Measurements from ENCODE around the gene GLB1L3.
"Not testable (repeated sequence)": the region's sequence is repeated elsewhere in the genome, so short reads cannot be mapped to it uniquely, and the experiment has no call there.

GLB1L3 gene

GRCh38 chr11:134283461-134284230, 7.5 kb downstream of the GLB1L3 start:
- Histone ChIP-seq H3K27me3 (replicated peaks; ENCODE audit: control insufficient read depth, insufficient read depth, low read length, poor library complexity, severe bottlenecking) (no peaks in the 10 kb centered on the region), H3K36me3 (ENCODE audit: control insufficient read depth, insufficient read depth, low read length) (no peaks in the 10 kb centered on the region), H3K27ac (ENCODE audit: insufficient read depth, low read length, poor library complexity, severe bottlenecking) (no peak overlapping the region), H3K4me1 (ENCODE audit: control insufficient read depth, insufficient read depth, low read length, poor library complexity, severe bottlenecking) (no peaks in the 10 kb centered on the region), H3K9me3 (ENCODE audit: control insufficient read depth, low read length) (no peaks in the 10 kb centered on the region), H3K4me3 (ENCODE audit: insufficient read depth, low read depth, low read length, poor library complexity, severe bottlenecking) (no peak overlapping the region)
- no peak for DNase-seq

DNA sequence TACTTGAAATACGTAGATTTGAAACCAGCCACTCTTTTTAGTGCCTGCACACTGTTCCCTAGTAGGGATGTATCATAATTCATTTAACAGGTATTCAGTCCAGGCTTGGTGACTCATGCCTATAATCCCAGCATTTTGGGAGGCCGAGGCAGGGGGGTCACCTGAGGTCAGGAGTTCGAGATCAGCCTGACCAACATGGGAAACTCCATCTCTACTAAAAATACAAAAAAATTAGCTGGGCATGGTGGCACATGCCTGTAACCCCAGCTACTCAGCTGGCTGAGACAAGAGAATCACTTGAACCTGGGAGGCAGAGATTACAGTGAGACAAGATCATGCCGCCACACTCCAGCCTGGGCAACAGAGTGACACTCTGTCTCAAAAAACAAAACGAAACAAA, 8.2 kb downstream of the GLB1L3 start:
- not testable (repeated sequence) for H3K4me1 ChIP-seq (ENCODE audit: control insufficient read depth, insufficient read depth, low read length, poor library complexity, severe bottlenecking); H3K27me3 ChIP-seq (replicated peaks; ENCODE audit: control insufficient read depth, insufficient read depth, low read length, poor library complexity, severe bottlenecking); H3K27ac ChIP-seq (ENCODE audit: insufficient read depth, low read length, poor library complexity, severe bottlenecking); H3K36me3 ChIP-seq (ENCODE audit: control insufficient read depth, insufficient read depth, low read length); H3K9me3 ChIP-seq (ENCODE audit: control insufficient read depth, low read length); DNase-seq; H3K4me3 ChIP-seq (ENCODE audit: insufficient read depth, low read depth, low read length, poor library complexity, severe bottlenecking)

DNA sequence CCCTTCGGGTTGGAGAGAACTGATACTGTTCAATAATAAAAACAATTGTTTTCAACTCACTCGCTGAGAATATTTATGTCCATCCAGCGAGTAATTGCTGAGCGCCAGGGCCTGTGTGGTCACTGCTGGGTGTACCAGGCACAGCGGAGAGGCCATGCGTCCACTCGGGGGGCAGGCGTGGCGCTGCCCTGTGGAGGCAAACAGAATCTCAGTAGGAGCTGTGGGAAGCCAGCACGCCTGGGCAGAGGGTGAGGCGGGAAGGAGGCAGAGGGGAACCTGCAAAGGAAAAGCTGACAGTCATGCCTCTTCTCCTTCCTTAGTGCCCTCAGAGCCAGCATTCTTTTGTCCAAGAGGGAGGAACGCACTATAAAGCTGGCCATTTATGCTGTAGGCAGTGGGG, 11.4 kb downstream of the GLB1L3 start:
- no peak overlapping the region for H3K27ac ChIP-seq (ENCODE audit: insufficient read depth, low read length, poor library complexity, severe bottlenecking)
- DNase-seq: no peak
- H3K27me3 ChIP-seq (replicated peaks; ENCODE audit: control insufficient read depth, insufficient read depth, low read length, poor library complexity, severe bottlenecking): no peaks in the 10 kb centered on the region
- H3K4me3 ChIP-seq (ENCODE audit: insufficient read depth, low read depth, low read length, poor library complexity, severe bottlenecking): no peak overlapping the region
- no peaks in the 10 kb centered on the region for H3K36me3 ChIP-seq (ENCODE audit: control insufficient read depth, insufficient read depth, low read length)
- H3K4me1 ChIP-seq (ENCODE audit: control insufficient read depth, insufficient read depth, low read length, poor library complexity, severe bottlenecking): no peaks in the 10 kb centered on the region
- no peaks in the 10 kb centered on the region for H3K9me3 ChIP-seq (ENCODE audit: control insufficient read depth, low read length)

GRCh38 chr11:134288486-134288885, 12.3 kb downstream of the GLB1L3 start:
- DNase-seq: no peak
- no peaks in the 10 kb centered on the region for H3K4me1 ChIP-seq (ENCODE audit: control insufficient read depth, insufficient read depth, low read length, poor library complexity, severe bottlenecking)
- no peaks in the 10 kb centered on the region for H3K36me3 ChIP-seq (ENCODE audit: control insufficient read depth, insufficient read depth, low read length)
- no peak overlapping the region for H3K27ac ChIP-seq (ENCODE audit: insufficient read depth, low read length, poor library complexity, severe bottlenecking)
- no peaks in the 10 kb centered on the region for H3K9me3 ChIP-seq (ENCODE audit: control insufficient read depth, low read length)
- H3K4me3 ChIP-seq (ENCODE audit: insufficient read depth, low read depth, low read length, poor library complexity, severe bottlenecking): no peak overlapping the region
- H3K27me3 ChIP-seq (replicated peaks; ENCODE audit: control insufficient read depth, insufficient read depth, low read length, poor library complexity, severe bottlenecking): no peaks in the 10 kb centered on the region

DNA sequence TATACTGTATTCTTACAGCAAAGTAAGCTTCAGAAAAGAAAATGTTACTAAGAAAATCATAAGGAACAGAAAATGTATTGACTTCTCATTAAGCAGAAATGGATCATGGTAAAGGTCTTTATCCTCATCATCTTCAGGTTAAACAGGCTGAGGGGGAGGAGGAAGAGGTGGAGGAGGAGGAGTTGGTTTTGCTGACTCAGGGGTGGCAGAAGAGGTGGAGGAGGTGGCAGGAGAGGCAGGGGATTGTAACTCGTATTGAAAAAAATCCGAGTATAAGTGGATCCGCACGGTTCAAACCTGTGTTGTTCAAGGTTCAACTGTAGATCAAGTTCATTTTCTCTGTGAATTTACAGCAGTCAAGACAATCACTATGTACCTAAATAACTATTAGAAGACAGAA, 13.0 kb downstream of the GLB1L3 start:
- H3K4me1 ChIP-seq (ENCODE audit: control insufficient read depth, insufficient read depth, low read length, poor library complexity, severe bottlenecking): no peaks in the 10 kb centered on the region
- no peaks in the 10 kb centered on the region for H3K27me3 ChIP-seq (replicated peaks; ENCODE audit: control insufficient read depth, insufficient read depth, low read length, poor library complexity, severe bottlenecking)
- H3K4me3 ChIP-seq (ENCODE audit: insufficient read depth, low read depth, low read length, poor library complexity, severe bottlenecking): no peak overlapping the region
- no peaks in the 10 kb centered on the region for H3K36me3 ChIP-seq (ENCODE audit: control insufficient read depth, insufficient read depth, low read length)
- no peak overlapping the region for H3K27ac ChIP-seq (ENCODE audit: insufficient read depth, low read length, poor library complexity, severe bottlenecking)
- no peak for DNase-seq
- H3K9me3 ChIP-seq (ENCODE audit: control insufficient read depth, low read length): no peaks in the 10 kb centered on the region

DNA sequence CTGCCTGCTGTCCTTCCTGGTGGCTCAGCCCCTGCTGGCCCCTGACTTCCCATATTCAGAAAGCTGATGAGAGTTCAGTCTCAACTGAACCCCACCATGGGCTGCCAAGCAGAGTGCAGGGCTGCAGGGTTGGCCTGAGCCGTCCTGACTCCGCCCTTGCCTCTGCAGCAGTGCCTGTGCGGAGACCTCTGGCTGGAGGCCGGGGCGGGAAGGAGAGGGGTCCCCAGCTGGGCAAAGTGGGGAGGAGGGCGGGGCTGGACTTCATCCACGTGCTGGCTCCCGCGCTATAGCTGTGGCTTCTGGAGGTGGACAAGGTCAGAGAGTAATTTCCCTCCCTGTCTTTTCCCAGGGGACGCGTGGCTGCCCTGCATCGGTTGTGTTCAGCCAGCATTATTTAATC, 13.6 kb downstream of the GLB1L3 start:
- H3K9me3 ChIP-seq (ENCODE audit: control insufficient read depth, low read length): no peaks in the 10 kb centered on the region
- H3K27me3 ChIP-seq (replicated peaks; ENCODE audit: control insufficient read depth, insufficient read depth, low read length, poor library complexity, severe bottlenecking): no peaks in the 10 kb centered on the region
- DNase-seq: no peak
- no peaks in the 10 kb centered on the region for H3K36me3 ChIP-seq (ENCODE audit: control insufficient read depth, insufficient read depth, low read length)
- H3K27ac ChIP-seq (ENCODE audit: insufficient read depth, low read length, poor library complexity, severe bottlenecking): no peak overlapping the region
- H3K4me3 ChIP-seq (ENCODE audit: insufficient read depth, low read depth, low read length, poor library complexity, severe bottlenecking): no peak overlapping the region
- H3K4me1 ChIP-seq (ENCODE audit: control insufficient read depth, insufficient read depth, low read length, poor library complexity, severe bottlenecking): no peaks in the 10 kb centered on the region

DNA sequence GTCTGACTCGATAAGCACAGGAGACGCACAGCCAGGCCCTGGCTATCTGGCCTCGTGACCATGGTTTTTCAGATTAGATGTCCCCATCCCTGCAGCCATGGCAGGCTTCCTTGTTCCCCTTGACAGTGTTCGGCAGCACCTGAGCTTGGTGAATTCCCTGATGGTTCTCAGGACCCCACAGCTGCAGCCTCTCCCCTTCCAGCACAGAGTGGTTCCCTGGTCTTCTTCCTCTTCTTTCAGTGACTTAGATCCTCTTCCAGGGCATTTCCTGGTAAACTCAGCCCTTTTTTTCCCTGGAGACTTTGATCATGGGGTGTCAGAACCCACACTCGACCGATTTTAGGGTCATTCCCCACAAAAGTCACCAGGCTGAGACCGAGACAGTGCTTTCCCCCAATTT, 14.5 kb downstream of the GLB1L3 start:
- Histone ChIP-seq H3K9me3 (ENCODE audit: control insufficient read depth, low read length) (no peaks in the 10 kb centered on the region), H3K36me3 (ENCODE audit: control insufficient read depth, insufficient read depth, low read length) (no peaks in the 10 kb centered on the region), H3K4me1 (ENCODE audit: control insufficient read depth, insufficient read depth, low read length, poor library complexity, severe bottlenecking) (no peaks in the 10 kb centered on the region), H3K4me3 (ENCODE audit: insufficient read depth, low read depth, low read length, poor library complexity, severe bottlenecking) (no peak overlapping the region), H3K27me3 (replicated peaks; ENCODE audit: control insufficient read depth, insufficient read depth, low read length, poor library complexity, severe bottlenecking) (no peaks in the 10 kb centered on the region), H3K27ac (ENCODE audit: insufficient read depth, low read length, poor library complexity, severe bottlenecking) (no peak overlapping the region)
- DNase-seq: no peak

GRCh38 chr11:134291196-134291595, 15.0 kb downstream of the GLB1L3 start:
- Histone ChIP-seq H3K27ac (ENCODE audit: insufficient read depth, low read length, poor library complexity, severe bottlenecking) (no peak overlapping the region), H3K9me3 (ENCODE audit: control insufficient read depth, low read length) (no peaks in the 10 kb centered on the region), H3K27me3 (replicated peaks; ENCODE audit: control insufficient read depth, insufficient read depth, low read length, poor library complexity, severe bottlenecking) (no peaks in the 10 kb centered on the region), H3K4me1 (ENCODE audit: control insufficient read depth, insufficient read depth, low read length, poor library complexity, severe bottlenecking) (no peaks in the 10 kb centered on the region), H3K36me3 (ENCODE audit: control insufficient read depth, insufficient read depth, low read length) (no peaks in the 10 kb centered on the region), H3K4me3 (ENCODE audit: insufficient read depth, low read depth, low read length, poor library complexity, severe bottlenecking) (no peak overlapping the region)
- DNase-seq: no peak

GRCh38 chr11:134292661-134293060, 16.5 kb downstream of the GLB1L3 start:
- DNase-seq: no peak
- Histone ChIP-seq H3K9me3 (ENCODE audit: control insufficient read depth, low read length) (no peaks in the 10 kb centered on the region), H3K27ac (ENCODE audit: insufficient read depth, low read length, poor library complexity, severe bottlenecking) (no peak overlapping the region), H3K4me1 (ENCODE audit: control insufficient read depth, insufficient read depth, low read length, poor library complexity, severe bottlenecking) (no peaks in the 10 kb centered on the region), H3K36me3 (ENCODE audit: control insufficient read depth, insufficient read depth, low read length) (no peaks in the 10 kb centered on the region), H3K27me3 (replicated peaks; ENCODE audit: control insufficient read depth, insufficient read depth, low read length, poor library complexity, severe bottlenecking) (no peaks in the 10 kb centered on the region), H3K4me3 (ENCODE audit: insufficient read depth, low read depth, low read length, poor library complexity, severe bottlenecking) (no peak overlapping the region)

DNA sequence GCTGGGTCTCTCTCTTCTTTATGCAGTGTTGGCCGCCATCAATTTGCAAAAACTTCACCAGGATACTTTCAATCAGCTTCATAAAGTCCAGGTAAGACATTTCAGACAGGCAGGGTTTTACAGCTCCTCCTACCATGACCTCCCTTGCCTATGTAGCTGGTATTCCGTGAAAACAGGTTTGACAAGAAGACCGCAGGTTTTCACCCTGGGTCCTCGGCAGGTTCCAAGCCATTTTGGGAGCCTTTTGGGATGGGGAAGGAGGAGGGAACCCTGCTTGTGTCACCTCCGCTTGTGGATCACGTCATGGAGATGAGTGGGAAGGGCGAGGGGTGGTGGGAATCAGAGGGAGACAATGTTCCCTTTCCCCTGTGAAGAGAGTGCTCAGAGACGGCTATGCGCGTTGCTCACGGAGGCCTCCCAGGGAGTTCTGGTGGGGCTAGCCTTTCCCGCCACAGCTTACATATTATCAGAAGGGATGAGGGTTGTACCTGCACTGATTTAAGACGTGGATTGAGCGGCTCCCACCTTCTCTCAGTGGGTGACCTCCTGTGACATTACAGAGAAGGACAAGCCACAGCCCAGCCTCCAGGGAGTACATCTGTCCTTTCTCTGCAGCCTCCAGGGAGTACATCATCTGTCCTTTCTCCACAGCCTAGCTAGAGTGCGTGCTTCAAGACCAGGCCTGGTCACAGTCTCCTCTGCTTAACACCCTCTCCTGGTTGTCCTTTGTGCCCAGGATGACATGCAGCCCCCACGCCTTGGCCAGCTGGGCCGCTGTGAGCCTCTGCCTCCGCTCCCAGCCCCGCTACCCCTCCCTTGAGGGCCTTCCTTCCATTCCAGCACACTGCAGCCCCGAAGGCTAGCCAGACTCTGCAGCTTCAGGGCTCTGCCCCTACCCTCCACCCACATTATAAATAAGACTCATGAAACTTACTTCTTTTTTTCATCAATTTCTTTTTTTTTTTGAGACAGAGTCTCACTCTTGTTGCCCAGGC, 17.2 kb downstream of the GLB1L3 start:
- H3K27ac ChIP-seq (ENCODE audit: insufficient read depth, low read length, poor library complexity, severe bottlenecking): no peak overlapping the region
- H3K4me1 ChIP-seq (ENCODE audit: control insufficient read depth, insufficient read depth, low read length, poor library complexity, severe bottlenecking): no peaks in the 10 kb centered on the region
- no peaks in the 10 kb centered on the region for H3K36me3 ChIP-seq (ENCODE audit: control insufficient read depth, insufficient read depth, low read length)
- no peak for DNase-seq
- H3K9me3 ChIP-seq (ENCODE audit: control insufficient read depth, low read length): no peaks in the 10 kb centered on the region
- H3K27me3 ChIP-seq (replicated peaks; ENCODE audit: control insufficient read depth, insufficient read depth, low read length, poor library complexity, severe bottlenecking): no peaks in the 10 kb centered on the region
- H3K4me3 ChIP-seq (ENCODE audit: insufficient read depth, low read depth, low read length, poor library complexity, severe bottlenecking): no peak overlapping the region

All from effector memory CD4-positive, alpha-beta T cell (primary cell).